K562 (cell line): ENCODE data around the gene PNPLA2. TPM values are rescaled to one million over a fixed set of nuclear protein-coding genes. Genes with fewer than 3 reads are reported as not detected.

Source experiments
- CBX1 ChIP-seq: sonication (generic); IDR thresholded peaks from 2 replicates; pipeline ENCODE4 v1.6.1; 2016; ENCODE audit warnings: antibody characterized with exemption, low read depth, mild to moderate bottlenecking
- CTBP1 ChIP-seq: fragments of 450-650 bp; IDR thresholded peaks from 2 replicates; pipeline ENCODE4 v1.6.1; 2016; ENCODE audit warnings: borderline replicate concordance
- MAZ ChIP-seq, 2 experiments: fragments of 450-650 bp in 1 of 2; sonication (generic) in 1 of 2; formaldehyde crosslinking; IDR thresholded peaks in 1 of 2; conservative IDR thresholded peaks in 1 of 2; 2 replicates each; pipeline versions ENCODE4 v1.4.0 to v1.5.0; 2020; ENCODE audit warnings: mild to moderate bottlenecking in 1 of 2, missing genetic modification reagents in 1 of 2
- MCM5 ChIP-seq: fragments of 450-650 bp; IDR thresholded peaks from 2 replicates; pipeline ENCODE4 v1.6.1; 2016; ENCODE audit warnings: low read depth
- SAFB2 ChIP-seq: fragments of 200-400 bp; formaldehyde crosslinking; IDR thresholded peaks from 2 replicates; pipeline ENCODE4 v1.6.1; 2018; ENCODE audit warnings: borderline replicate concordance, low read length, low read depth, moderate library complexity; ENCODE audit not compliant: severe bottlenecking
- SP1 ChIP-seq: sonication (generic); formaldehyde crosslinking; IDR thresholded peaks from 2 replicates; pipeline ENCODE4 v1.8.1; 2022; ENCODE audit warnings: mild to moderate bottlenecking, missing genetic modification reagents
- ZKSCAN8 ChIP-seq: fragments of 200-800 bp; sonication (Bioruptor generic); IDR thresholded peaks from 2 replicates; pipeline ENCODE4 v1.6.1; 2016; ENCODE audit warnings: missing genetic modification characterization, missing compliant biosample characterization
- ZNF324 ChIP-seq: fragments of 250-450 bp; sonication (Bioruptor Pico); IDR thresholded peaks from 2 replicates; pipeline ENCODE4 v1.4.0; 2020; ENCODE audit warnings: mild to moderate bottlenecking
- polyA plus RNA-seq, 8 experiments: library from polyadenylated mRNA; depleted of rRNA in 4 of 8; stranded (reverse) in 5 of 8; unstranded in 3 of 8; fragments of >200 nt; fragmentation: Nextera tagmentation in 2 of 8; fragmentation: Illumina TruSeq in 1 of 8; extraction: Ambion mirVana in 2 of 8; extraction: Trizol in 1 of 8; gene quantifications; 2 replicates each; pipeline versions ENCODE4 v1.2.1 to v1.2.3, GENCODE V29; 2011 to 2014; ENCODE audit warnings: inconsistent platforms in 1 of 8, missing spikeins in 1 of 8
- total RNA-seq, 7 experiments: library from RNA; depleted of rRNA in 6 of 7; stranded (reverse); fragments of >200 nt in 6 of 7; fragmentation: Illumina TruSeq in 2 of 7; extraction: Trizol in 2 of 7; gene quantifications; 2 replicates each; pipeline versions ENCODE4 v1.2.1 to v1.2.3, GENCODE V29; 2011 to 2021; ENCODE audit warnings: low replicate concordance in 1 of 7
- TF ChIP-seq, protein P1 (sequence below): fragments of 450-650 bp; IDR thresholded peaks from 2 replicates; pipeline ENCODE4 v1.6.1; 2014; ENCODE audit warnings: low read depth, mild to moderate bottlenecking, moderate library complexity, borderline replicate concordance
- TF ChIP-seq, protein P2 (sequence below), 3 experiments: fragments of 200-800 bp in 1 of 3; fragments of 250-450 bp in 1 of 3; fragments of 450-650 bp in 1 of 3; sonication (Bioruptor Pico) in 1 of 3; sonication (Bioruptor generic) in 1 of 3; formaldehyde crosslinking in 1 of 3; IDR thresholded peaks; 2 replicates each; pipeline versions ENCODE4 v1.6.1 to v1.8.0; 2016 to 2022; ENCODE audit warnings: mild to moderate bottlenecking in 2 of 3, missing genetic modification characterization in 2 of 3, missing compliant biosample characterization in 1 of 3, moderate library complexity in 1 of 3
- TF ChIP-seq, protein P3 (sequence below): sonication (generic); formaldehyde crosslinking; IDR thresholded peaks from 2 replicates; pipeline ENCODE4 v1.8.0; 2022; ENCODE audit warnings: missing genetic modification reagents, mild to moderate bottlenecking, moderate library complexity, borderline replicate concordance
- TF ChIP-seq, protein P4 (sequence below): fragments of 250-450 bp; sonication (Bioruptor Pico); IDR thresholded peaks from 2 replicates; pipeline ENCODE4 v1.9.0; 2021; ENCODE audit warnings: mild to moderate bottlenecking, inconsistent platforms
- TF ChIP-seq, protein P5 (sequence below): IDR thresholded peaks from 2 replicates; pipeline ENCODE4 v1.6.1; 2012; ENCODE audit warnings: low read depth, low read length, improper control_type of control experiment, borderline replicate concordance

PNPLA2 gene
- total and polyA plus RNA-seq, 9 of the 15 experiments (the other 6 are each of a cell fraction or from before 2014, with no cell fraction given) = 0.39 to 87.1 (median 8.4) TPM

DNA sequence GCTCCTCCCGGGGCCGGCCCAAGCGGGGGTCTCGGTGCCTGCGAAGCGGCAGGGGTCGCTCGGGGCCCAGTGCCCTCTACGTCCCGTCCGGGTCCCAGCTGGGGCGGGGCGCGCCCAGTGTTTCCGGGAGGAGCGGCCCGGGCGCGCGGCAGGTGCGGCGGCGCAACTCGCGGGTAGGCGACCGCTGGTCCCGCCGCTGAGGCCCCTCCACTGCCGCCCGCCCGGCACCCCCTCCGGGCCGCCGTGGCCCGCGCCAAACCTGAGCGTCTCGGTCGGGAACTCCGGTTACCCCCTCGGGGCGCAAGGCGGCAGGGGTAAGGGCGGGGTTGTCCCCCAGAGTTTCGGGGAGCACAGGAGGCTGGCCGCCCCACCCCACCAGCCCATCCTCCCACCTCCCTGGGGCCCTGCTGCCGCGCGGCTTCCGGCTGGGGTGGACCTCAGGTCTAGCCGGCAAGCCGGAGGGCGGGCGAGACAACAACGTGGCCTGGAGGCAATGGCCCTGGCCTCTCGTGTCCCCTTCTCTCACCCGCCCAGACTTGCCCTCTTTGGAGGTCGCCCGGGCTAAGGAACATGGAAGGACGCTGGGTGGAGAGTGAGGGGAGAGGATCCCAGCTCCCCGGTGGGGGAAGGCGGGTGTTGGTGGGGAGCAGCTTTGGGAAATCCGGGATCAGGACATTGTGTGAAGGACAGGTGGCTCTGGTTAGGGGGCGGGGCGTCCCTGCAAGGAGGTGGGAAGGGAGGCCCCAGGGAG, 8.6 kb downstream of the PNPLA2 start (continued):
- TF ChIP-seq, protein P1, sequence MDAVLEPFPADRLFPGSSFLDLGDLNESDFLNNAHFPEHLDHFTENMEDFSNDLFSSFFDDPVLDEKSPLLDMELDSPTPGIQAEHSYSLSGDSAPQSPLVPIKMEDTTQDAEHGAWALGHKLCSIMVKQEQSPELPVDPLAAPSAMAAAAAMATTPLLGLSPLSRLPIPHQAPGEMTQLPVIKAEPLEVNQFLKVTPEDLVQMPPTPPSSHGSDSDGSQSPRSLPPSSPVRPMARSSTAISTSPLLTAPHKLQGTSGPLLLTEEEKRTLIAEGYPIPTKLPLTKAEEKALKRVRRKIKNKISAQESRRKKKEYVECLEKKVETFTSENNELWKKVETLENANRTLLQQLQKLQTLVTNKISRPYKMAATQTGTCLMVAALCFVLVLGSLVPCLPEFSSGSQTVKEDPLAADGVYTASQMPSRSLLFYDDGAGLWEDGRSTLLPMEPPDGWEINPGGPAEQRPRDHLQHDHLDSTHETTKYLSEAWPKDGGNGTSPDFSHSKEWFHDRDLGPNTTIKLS = peak; percentile 67; the same call in 1 of the 2 replicates
- TF ChIP-seq ZNF324 (CRISPR knock-in tag) = no peak
- peak; percentile 87 for TF ChIP-seq CTBP1
- TF ChIP-seq, protein P2, sequence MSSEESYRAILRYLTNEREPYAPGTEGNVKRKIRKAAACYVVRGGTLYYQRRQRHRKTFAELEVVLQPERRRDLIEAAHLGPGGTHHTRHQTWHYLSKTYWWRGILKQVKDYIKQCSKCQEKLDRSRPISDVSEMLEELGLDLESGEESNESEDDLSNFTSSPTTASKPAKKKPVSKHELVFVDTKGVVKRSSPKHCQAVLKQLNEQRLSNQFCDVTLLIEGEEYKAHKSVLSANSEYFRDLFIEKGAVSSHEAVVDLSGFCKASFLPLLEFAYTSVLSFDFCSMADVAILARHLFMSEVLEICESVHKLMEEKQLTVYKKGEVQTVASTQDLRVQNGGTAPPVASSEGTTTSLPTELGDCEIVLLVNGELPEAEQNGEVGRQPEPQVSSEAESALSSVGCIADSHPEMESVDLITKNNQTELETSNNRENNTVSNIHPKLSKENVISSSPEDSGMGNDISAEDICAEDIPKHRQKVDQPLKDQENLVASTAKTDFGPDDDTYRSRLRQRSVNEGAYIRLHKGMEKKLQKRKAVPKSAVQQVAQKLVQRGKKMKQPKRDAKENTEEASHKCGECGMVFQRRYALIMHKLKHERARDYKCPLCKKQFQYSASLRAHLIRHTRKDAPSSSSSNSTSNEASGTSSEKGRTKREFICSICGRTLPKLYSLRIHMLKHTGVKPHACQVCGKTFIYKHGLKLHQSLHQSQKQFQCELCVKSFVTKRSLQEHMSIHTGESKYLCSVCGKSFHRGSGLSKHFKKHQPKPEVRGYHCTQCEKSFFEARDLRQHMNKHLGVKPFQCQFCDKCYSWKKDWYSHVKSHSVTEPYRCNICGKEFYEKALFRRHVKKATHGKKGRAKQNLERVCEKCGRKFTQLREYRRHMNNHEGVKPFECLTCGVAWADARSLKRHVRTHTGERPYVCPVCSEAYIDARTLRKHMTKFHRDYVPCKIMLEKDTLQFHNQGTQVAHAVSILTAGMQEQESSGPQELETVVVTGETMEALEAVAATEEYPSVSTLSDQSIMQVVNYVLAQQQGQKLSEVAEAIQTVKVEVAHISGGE (CRISPR knock-in tag; IDR thresholded peaks at IDR 0.05) = peak in 2 of 3 experiments; percentile 34 to 83; a peak in 2 of 6 replicates
- TF ChIP-seq MAZ (CRISPR knock-in tag; conservative IDR thresholded peaks at IDR 0.05 in 1 of 2, IDR thresholded peaks at IDR 0.05 in 1 of 2) = peak; percentile 25 to 81
- TF ChIP-seq SAFB2 = no peak
- no peak for TF ChIP-seq ZKSCAN8 (CRISPR knock-in tag)
- no peak for TF ChIP-seq MCM5
- TF ChIP-seq, protein P3, sequence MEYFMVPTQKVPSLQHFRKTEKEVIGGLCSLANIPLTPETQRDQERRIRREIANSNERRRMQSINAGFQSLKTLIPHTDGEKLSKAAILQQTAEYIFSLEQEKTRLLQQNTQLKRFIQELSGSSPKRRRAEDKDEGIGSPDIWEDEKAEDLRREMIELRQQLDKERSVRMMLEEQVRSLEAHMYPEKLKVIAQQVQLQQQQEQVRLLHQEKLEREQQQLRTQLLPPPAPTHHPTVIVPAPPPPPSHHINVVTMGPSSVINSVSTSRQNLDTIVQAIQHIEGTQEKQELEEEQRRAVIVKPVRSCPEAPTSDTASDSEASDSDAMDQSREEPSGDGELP (CRISPR knock-in tag) = peak; percentile 40; the same call in 1 of the 2 replicates
- TF ChIP-seq SP1 (CRISPR knock-in tag) = no peak
- TF ChIP-seq, protein P4, sequence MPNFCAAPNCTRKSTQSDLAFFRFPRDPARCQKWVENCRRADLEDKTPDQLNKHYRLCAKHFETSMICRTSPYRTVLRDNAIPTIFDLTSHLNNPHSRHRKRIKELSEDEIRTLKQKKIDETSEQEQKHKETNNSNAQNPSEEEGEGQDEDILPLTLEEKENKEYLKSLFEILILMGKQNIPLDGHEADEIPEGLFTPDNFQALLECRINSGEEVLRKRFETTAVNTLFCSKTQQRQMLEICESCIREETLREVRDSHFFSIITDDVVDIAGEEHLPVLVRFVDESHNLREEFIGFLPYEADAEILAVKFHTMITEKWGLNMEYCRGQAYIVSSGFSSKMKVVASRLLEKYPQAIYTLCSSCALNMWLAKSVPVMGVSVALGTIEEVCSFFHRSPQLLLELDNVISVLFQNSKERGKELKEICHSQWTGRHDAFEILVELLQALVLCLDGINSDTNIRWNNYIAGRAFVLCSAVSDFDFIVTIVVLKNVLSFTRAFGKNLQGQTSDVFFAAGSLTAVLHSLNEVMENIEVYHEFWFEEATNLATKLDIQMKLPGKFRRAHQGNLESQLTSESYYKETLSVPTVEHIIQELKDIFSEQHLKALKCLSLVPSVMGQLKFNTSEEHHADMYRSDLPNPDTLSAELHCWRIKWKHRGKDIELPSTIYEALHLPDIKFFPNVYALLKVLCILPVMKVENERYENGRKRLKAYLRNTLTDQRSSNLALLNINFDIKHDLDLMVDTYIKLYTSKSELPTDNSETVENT (CRISPR knock-in tag) = peak; percentile 22; the same call in 1 of the 2 replicates
- TF ChIP-seq, protein P5, sequence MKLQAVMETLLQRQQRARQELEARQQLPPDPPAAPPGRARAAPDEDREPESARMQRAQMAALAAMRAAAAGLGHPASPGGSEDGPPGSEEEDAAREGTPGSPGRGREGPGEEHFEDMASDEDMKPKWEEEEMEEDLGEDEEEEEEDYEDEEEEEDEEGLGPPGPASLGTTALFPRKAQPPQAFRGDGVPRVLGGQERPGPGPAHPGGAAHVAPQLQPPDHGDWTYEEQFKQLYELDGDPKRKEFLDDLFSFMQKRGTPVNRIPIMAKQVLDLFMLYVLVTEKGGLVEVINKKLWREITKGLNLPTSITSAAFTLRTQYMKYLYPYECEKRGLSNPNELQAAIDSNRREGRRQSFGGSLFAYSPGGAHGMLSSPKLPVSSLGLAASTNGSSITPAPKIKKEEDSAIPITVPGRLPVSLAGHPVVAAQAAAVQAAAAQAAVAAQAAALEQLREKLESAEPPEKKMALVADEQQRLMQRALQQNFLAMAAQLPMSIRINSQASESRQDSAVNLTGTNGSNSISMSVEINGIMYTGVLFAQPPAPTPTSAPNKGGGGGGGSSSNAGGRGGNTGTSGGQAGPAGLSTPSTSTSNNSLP = no peak
- no peak; the same call in 1 of the 2 replicates for TF ChIP-seq CBX1
